SW 1271 (cell line): ENCODE results near the gene VAMP5.
"Not testable (repeated sequence)": the region's sequence is repeated elsewhere in the genome, so short reads cannot be mapped to it uniquely, and the experiment has no call there.

Source experiments
- DNase-seq, 2 experiments: peaks; one replicate each; lab custom pipeline; 2025; lab: John Stamatoyannopoulos, UW

Gene VAMP5

GRCh38 chr2:85550486-85550885 lies 33.7 kb upstream of the VAMP5 start:
- no peak for DNase-seq

- peak; percentile 31 to 68 for DNase-seq
These were observed 32.2 kb upstream of the VAMP5 start for GRCh38 chr2:85551698-85552678.

- DNase-seq = no peak
These were observed 31.0 kb upstream of the VAMP5 start for GRCh38 chr2:85553184-85553583.

- no peak for DNase-seq
These were observed 29.1 kb upstream of the VAMP5 start for GRCh38 chr2:85554980-85555612.

- DNase-seq = no peak
These were observed 27.1 kb upstream of the VAMP5 start for GRCh38 chr2:85557130-85557529.

GRCh38 chr2:85558160-85558559 lies 26.1 kb upstream of the VAMP5 start:
- DNase-seq = no peak

GRCh38 chr2:85560403-85560726 lies 23.9 kb upstream of the VAMP5 start:
- not testable (repeated sequence) for DNase-seq

- DNase-seq = no peak
These were observed 23.4 kb upstream of the VAMP5 start for GRCh38 chr2:85560812-85561279.

- peak; percentile 86 to 88 for DNase-seq
These were observed 22.7 kb upstream of the VAMP5 start, which contains the start of gene GGCX for GRCh38 chr2:85561280-85562212. Gene GGCX (minus strand): TSS chr2:85561493. CDS start chr2:85561428, 65 bp downstream.

GRCh38 chr2:85564144-85564563 lies 20.1 kb upstream of the VAMP5 start:
- no peak for DNase-seq

GRCh38 chr2:85566265-85566664 lies 18.0 kb upstream of the VAMP5 start:
- DNase-seq = no peak

- no peak for DNase-seq
These were observed 8.5 kb upstream of the VAMP5 start for GRCh38 chr2:85575739-85576138.

- DNase-seq = no peak
These were observed 7.2 kb upstream of the VAMP5 start for GRCh38 chr2:85577063-85577385.

- DNase-seq = no peak
These were observed 6.6 kb upstream of the VAMP5 start, which contains the start of gene VAMP8 for GRCh38 chr2:85577386-85578242. Gene VAMP8 (plus strand): TSS chr2:85577586. CDS start chr2:85577647, 61 bp downstream.

- no peak for DNase-seq
These were observed 5.7 kb upstream of the VAMP5 start for GRCh38 chr2:85578243-85579180.

- no peak for DNase-seq
These were observed 4.8 kb upstream of the VAMP5 start for GRCh38 chr2:85579266-85579935.

- DNase-seq = no peak
These were observed 4.0 kb upstream of the VAMP5 start for GRCh38 chr2:85580206-85580605.

- DNase-seq = no peak
These were observed 1.7 kb upstream of the VAMP5 start for GRCh38 chr2:85582492-85582891.

GRCh38 chr2:85583667-85584353 lies 421 bp upstream of the VAMP5 start:
- no peak for DNase-seq
